ENCODE data around the gene CDH11.

Gene CDH11

DNA sequence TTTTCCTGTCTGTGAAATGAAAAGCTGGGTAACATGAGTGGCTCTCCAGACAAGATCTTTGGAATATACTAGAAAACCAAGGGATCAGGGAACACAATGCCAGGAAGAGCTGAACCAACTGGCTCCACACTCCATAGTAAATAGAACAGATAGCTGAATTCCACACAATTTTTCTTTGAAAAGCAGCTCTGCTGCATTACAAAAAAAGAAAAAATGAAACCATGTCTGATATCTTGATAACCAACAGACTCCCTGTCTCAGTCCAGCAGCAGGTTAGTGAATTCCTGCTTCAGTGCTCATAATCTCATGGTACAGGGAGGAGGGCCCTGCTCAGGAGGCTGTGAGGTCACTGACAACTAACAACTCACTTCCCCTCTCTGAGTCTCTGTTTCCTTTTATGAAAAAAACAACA is 97.1 kb downstream of the CDH11 start:
- Histone ChIP-seq H2AFZ (ENCODE audit: low read length) (no peak overlapping the region), H3K4me1 (ENCODE audit: insufficient read depth, low read length, poor library complexity, severe bottlenecking) (no peaks in the 10 kb centered on the region), H3K79me2 (ENCODE audit: insufficient read depth, low read length) (no peaks in the 10 kb centered on the region), H3K4me2 (ENCODE audit: low read depth, low read length, poor library complexity, severe bottlenecking) (no peak overlapping the region), H3K36me3 (ENCODE audit: insufficient read depth, low read length) (no peaks in the 10 kb centered on the region), H4K20me1 (ENCODE audit: insufficient read depth, low read length, poor library complexity, severe bottlenecking) (no peaks in the 10 kb centered on the region), H3K9me3 (ENCODE audit: insufficient read depth, low read depth, low read length) (no peaks in the 10 kb centered on the region), H3K9ac (ENCODE audit: low read depth, low read length, poor library complexity, severe bottlenecking) (no peak overlapping the region), H3K4me3 (ENCODE audit: low read length, poor library complexity, severe bottlenecking) (no peak overlapping the region), H3K27me3 (ENCODE audit: insufficient read depth, low read length, poor library complexity, severe bottlenecking) (no peaks in the 10 kb centered on the region), H3F3A (ENCODE audit: low read depth) (no peaks in the 10 kb centered on the region), H3K9me2 (replicated peaks; ENCODE audit: low read depth, low read length) (no peaks in the 10 kb centered on the region)
- no peak for TF ChIP-seq EZH2phosphoT487 (IDR thresholded peaks at IDR 0.05; ENCODE audit: borderline replicate concordance)
- TF ChIP-seq, protein P1, sequence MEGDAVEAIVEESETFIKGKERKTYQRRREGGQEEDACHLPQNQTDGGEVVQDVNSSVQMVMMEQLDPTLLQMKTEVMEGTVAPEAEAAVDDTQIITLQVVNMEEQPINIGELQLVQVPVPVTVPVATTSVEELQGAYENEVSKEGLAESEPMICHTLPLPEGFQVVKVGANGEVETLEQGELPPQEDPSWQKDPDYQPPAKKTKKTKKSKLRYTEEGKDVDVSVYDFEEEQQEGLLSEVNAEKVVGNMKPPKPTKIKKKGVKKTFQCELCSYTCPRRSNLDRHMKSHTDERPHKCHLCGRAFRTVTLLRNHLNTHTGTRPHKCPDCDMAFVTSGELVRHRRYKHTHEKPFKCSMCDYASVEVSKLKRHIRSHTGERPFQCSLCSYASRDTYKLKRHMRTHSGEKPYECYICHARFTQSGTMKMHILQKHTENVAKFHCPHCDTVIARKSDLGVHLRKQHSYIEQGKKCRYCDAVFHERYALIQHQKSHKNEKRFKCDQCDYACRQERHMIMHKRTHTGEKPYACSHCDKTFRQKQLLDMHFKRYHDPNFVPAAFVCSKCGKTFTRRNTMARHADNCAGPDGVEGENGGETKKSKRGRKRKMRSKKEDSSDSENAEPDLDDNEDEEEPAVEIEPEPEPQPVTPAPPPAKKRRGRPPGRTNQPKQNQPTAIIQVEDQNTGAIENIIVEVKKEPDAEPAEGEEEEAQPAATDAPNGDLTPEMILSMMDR (conservative IDR thresholded peaks at IDR 0.05; ENCODE audit: low read length), result no peak

DNA sequence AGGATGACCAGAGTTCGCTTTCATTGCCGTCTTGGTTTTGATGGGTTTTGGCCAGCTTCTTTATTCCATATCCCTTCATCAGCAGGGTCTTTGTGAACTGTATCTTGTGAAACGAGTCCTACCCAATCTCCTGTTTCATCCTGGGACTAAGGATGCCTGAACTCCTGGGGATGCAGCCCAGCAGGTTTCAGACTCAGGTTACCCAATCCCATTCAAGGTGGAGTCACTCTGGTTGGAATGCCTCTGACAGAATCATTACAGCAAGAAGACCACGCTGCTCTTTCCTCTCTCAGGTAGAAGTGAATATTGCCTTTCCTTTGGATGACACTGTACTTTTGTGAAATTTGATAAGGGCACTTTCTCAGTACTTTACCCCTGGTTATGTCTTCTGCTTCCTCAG is 98.1 kb downstream of the CDH11 start:
- Histone ChIP-seq H3K79me2 (ENCODE audit: insufficient read depth, low read length) (no peaks in the 10 kb centered on the region), H3K4me3 (ENCODE audit: low read length, poor library complexity, severe bottlenecking) (no peak overlapping the region), H2AFZ (ENCODE audit: low read length) (no peak overlapping the region), H3K9me2 (replicated peaks; ENCODE audit: low read depth, low read length) (no peaks in the 10 kb centered on the region), H3F3A (ENCODE audit: low read depth) (no peaks in the 10 kb centered on the region), H3K9me3 (ENCODE audit: insufficient read depth, low read depth, low read length) (no peaks in the 10 kb centered on the region), H3K4me2 (ENCODE audit: low read depth, low read length, poor library complexity, severe bottlenecking) (no peak overlapping the region), H3K4me1 (ENCODE audit: insufficient read depth, low read length, poor library complexity, severe bottlenecking) (no peaks in the 10 kb centered on the region), H3K27me3 (ENCODE audit: insufficient read depth, low read length, poor library complexity, severe bottlenecking) (no peaks in the 10 kb centered on the region), H4K20me1 (ENCODE audit: insufficient read depth, low read length, poor library complexity, severe bottlenecking) (no peaks in the 10 kb centered on the region), H3K9ac (ENCODE audit: low read depth, low read length, poor library complexity, severe bottlenecking) (no peak overlapping the region), H3K36me3 (ENCODE audit: insufficient read depth, low read length) (no peaks in the 10 kb centered on the region)
- TF ChIP-seq, protein P1 (conservative IDR thresholded peaks at IDR 0.05; ENCODE audit: low read length), result no peak
- no peak for TF ChIP-seq EZH2phosphoT487 (IDR thresholded peaks at IDR 0.05; ENCODE audit: borderline replicate concordance)

DNA sequence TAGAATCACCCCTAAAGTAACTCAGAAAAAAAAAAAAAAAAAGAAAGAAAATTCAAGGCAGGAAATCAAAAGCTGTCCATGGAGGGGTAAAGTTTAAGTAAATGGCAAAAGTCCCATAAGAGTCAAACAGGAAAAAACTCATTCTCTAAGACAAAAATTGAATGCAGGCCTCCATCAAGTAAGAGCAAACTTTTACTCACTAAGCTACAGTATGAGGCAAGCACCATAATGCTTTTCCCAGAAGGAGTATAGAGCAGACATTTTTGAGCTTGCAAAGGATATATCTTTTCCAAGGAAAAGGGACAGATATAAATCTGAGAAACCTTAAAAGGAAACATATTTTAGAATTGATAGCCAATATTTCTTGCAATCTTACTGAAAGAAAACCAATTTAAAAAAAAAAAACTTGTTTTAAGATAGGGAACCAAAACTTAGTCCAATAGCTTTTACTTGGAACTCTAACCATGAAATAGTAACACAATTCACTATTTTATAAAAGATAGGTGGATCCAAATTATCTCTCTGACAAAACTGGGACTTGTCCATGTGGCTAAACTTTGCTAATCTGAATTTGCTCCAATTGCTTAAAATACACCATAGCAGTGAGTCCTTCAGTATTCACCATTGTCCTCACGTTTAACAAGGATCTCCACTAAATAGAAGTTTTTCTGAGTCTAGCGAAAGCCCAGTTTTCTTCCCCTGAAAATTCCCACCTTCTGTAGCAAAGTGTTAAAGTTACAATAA is 99.8 kb downstream of the CDH11 start:
- Histone ChIP-seq H3K4me1 (ENCODE audit: insufficient read depth, low read length, poor library complexity, severe bottlenecking) (no peaks in the 10 kb centered on the region), H3K4me3 (ENCODE audit: low read length, poor library complexity, severe bottlenecking) (no peak overlapping the region), H2AFZ (ENCODE audit: low read length) (no peak overlapping the region), H3K9me3 (ENCODE audit: insufficient read depth, low read depth, low read length) (no peaks in the 10 kb centered on the region), H3K79me2 (ENCODE audit: insufficient read depth, low read length) (no peaks in the 10 kb centered on the region), H4K20me1 (ENCODE audit: insufficient read depth, low read length, poor library complexity, severe bottlenecking) (no peaks in the 10 kb centered on the region), H3K4me2 (ENCODE audit: low read depth, low read length, poor library complexity, severe bottlenecking) (no peak overlapping the region), H3K9me2 (replicated peaks; ENCODE audit: low read depth, low read length) (no peaks in the 10 kb centered on the region), H3K36me3 (ENCODE audit: insufficient read depth, low read length) (no peaks in the 10 kb centered on the region), H3K27me3 (ENCODE audit: insufficient read depth, low read length, poor library complexity, severe bottlenecking) (no peaks in the 10 kb centered on the region), H3F3A (ENCODE audit: low read depth) (no peaks in the 10 kb centered on the region), H3K9ac (ENCODE audit: low read depth, low read length, poor library complexity, severe bottlenecking) (no peak overlapping the region)
- no peak for TF ChIP-seq EZH2phosphoT487 (IDR thresholded peaks at IDR 0.05; ENCODE audit: borderline replicate concordance)
- TF ChIP-seq, protein P1 (conservative IDR thresholded peaks at IDR 0.05; ENCODE audit: low read length), result no peak

Data from Loucy (cell line).